Inflammatory macrophage treated with lipopolysaccharide for 4 hours (primary cell): ENCODE data around the gene C2CD2.

ENCODE experiments used
- DNase-seq: peaks from one replicate; pipeline ENCODE4 v3.0.0-alpha.2; 2020

Gene C2CD2

GRCh38 chr21:41836166-41837015, 117.4 kb downstream of the C2CD2 start:
- no peak for DNase-seq

- DNase-seq: no peak
Measured at GRCh38 chr21:41835711-41836154, 118.1 kb downstream of the C2CD2 start.
